Cardiac septum (tissue), 1 donor: ENCODE measurements around the gene SLAIN1. TPM values are rescaled to one million over a fixed set of nuclear protein-coding genes. Genes with fewer than 3 reads are reported as not detected.

Experiments used
- DNase-seq: peaks from one replicate; pipeline ENCODE4 v3.0.0-alpha.2; 2020; ENCODE audit warnings: low spot score
- intact Hi-C: fragments of 100-400 bp; cut with DNase I; formaldehyde crosslinking; loops from one replicate; pipeline ENCODE4 v1.14.0; 2022
- total RNA-seq: library from RNA; stranded (reverse); fragmentation: NEBNext Ultra II Directional; extraction: Animal tissue kit (Norgen Biotek cat#: 25700); gene quantifications from one replicate; pipeline ENCODE4 v1.2.1, GENCODE V29; 2021
- donor health status: DM: no; HTN: no; CAD: no.

SLAIN1 gene
- total RNA-seq, 1 donor from 2014 or later: 3.8 TPM

DNA sequence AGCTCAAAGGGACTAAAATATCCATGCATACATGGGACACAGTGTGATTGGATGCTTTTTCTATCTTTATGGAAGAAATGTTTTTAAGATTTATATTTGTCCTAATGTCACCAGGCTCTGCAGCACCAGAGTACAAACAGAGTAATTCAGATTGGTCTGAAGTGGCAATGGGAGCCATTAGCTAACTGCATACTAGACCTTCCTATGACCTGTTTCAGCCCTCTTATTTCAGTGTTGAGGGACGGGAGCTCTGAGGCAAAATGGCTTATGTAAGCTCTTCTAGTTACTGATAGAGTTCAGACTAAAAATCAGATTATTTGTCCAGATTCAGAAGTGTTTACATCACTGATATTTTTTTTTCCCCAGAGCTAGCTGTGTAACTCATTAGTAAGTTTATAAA lies 4.9 kb downstream of the SLAIN1 start:
- intact Hi-C loops: no loop called here
- DNase-seq: no peak

DNA sequence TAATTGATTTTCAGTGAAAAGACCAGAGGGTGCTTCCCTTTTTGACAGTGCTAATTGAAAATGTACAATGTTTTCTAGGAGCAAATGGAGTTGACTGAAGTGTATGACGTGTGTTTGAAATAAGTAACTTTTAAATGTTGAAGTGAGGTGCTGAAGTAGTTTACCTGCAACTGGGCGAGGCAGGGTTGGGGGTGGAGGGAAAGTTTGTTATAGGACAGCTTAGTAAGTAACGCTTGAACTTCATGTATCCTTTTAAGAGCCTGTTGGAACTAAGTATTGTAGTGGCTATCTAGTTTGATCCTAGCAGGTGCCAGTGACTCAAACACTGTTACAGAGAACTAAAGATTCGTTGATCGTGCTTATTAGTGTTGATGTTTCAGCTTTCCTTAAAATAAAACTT lies 5.9 kb downstream of the SLAIN1 start:
- no peak for DNase-seq
- intact Hi-C loops: no loop called here

DNA sequence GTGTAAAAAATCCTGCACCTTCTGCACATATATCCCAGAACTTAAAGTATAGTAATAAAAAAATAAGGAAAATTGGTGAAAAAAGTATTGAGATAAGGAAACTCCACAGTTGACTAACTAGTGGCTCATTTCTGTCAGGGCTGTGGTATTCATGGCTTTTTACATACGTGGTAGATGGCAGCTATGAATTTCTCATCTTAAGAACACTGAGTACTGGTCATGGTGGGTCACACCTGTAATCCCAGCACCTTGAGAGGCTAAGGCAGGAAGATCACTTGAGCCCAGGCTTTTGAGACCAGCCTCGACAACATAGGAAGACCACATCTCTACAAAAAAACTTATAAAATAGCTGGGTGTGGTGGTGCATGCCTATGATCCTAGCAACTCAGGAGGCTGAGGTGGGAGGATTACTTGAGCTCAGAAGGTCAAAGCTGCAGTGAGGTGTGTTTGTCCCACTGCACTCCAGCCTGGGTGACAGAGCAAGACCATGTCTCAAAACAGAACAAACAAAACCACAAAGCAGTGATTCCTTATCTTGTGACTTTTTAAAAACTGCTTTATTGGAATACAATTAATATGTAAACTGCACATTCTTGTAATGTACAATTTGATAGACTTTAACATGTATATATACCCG lies 16.8 kb downstream of the SLAIN1 start:
- DNase-seq: no peak
- intact Hi-C loops: no loop called here

DNA sequence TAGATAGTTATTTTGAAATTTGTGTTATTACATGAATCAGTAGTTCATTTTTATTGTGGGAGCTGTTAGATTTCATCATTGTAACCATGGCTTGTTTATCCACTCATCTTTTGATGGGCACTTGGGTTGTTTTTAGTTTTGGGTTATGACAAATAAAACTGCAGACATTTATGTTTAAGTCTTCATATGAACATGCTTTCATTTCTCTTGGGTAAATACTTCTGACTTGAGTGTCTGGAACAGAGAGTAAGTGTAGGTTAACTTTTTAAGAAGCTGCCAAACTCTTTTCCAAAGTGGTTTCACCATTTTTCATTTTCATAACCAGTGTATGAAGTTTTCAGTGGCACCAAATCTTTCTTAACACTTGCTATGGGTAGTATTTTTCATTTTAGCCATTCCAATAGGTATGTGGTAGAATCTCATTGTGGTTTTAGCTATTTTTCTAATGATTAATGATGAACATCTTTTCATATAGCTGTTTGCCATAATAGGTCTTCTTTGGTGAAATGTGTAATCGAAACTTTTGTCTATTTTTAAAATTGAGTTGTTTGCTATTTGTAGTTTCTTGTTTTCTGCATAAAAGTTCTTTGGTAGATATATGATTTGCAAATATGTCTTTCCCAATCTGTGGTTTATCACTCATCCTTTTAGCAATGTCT lies 17.9 kb downstream of the SLAIN1 start:
- intact Hi-C loops: no loop called here
- no peak for DNase-seq

DNA sequence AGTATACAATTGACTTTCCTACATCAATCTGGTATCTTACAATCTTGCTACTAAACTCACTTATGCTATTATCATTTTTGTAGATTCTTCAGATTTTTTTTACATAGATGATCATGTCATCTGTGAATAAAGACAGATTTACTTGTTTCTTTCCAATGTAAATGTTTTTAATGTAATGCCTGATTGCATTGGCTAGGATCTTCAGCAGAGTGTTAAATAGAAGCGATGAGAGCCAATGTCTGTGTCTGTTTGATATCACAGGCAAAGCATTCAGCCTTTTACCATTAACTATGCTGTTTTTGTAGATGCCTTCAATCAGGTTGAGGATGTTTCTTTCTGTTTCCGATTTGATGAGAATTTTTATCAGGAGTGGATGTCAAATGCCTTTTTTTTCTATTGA lies 19.2 kb downstream of the SLAIN1 start:
- intact Hi-C loops: no loop called here
- DNase-seq: no peak

DNA sequence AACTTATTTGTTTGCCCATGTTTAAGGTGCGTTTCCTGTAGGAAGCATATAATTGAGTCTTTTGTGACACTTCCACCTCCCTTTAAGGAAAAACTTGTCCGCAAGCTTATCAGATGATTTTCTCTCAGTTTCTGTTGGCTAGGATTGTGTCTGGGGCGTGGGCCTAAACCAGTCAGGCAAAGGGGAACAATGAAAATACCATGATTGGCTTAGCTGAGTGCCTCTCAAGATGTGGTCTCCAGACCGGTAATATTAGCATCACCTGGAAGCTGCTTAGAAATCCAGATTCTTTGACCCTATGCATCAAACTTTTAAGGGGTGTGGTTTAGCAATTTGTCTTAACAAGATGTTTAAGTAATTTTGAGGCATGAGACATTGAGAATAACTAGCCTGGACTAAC lies 20.0 kb downstream of the SLAIN1 start:
- no peak for DNase-seq
- intact Hi-C loops: no loop called here

DNA sequence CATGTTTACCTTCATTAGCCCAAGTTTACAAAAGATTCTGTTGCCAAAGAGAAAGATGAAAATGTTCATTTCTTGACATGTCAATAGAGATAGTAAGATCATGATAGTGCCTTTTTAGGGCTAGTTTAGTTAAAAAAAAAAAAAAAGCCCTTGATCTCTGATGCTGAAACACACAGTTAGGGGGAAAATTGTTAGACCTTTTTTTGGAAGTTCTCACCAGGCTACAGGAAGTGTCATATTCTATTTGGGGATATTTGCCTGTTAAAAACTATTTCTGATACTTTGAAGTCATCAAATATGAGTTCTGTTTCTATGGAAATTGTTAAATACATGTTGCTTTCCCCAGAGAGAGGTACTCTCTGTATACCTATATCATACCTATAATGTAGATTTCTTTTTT lies 21.6 kb downstream of the SLAIN1 start:
- no peak for DNase-seq
- intact Hi-C loops: no loop called here

DNA sequence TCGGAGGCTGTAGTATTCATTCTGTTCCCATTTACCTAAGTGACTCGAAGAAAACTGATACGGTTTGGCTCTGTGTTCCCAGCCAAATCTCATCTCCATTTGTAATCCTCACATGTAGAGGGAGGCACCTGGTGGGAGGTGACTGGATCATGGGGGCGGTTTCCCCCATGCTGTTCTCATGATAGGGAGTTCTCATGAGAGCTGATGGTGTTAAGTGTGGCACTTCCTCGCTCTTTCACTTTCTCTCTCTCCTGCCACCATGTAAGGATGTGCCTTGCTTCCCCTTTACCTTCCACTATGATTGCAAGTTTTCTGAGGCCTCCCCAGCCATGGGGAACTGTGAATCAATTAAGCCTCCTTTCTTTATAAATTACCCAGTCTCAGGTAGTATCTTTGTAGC lies 23.5 kb downstream of the SLAIN1 start:
- intact Hi-C loops: no loop called here
- DNase-seq: no peak

DNA sequence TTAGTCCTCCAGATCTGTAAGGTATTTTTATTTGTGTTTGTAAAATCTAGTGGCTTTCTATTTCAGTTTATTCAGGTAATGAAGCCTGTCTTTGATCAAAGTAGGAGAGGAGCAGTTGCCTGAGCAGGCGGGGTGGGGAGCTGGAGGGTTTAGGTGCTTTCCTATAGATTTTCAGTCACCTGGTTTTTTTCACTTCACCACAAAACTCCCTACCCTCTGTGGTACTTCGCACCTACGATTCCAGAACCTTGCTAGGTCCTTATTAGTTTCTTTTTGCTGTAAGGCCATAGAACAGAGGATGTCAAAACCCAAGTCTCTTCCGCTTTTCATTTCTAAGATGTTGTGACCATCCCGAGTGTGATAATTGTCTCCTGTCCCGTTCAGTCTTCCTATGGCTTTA lies 26.6 kb downstream of the SLAIN1 start:
- intact Hi-C loops: no loop called here
- DNase-seq: no peak

DNA sequence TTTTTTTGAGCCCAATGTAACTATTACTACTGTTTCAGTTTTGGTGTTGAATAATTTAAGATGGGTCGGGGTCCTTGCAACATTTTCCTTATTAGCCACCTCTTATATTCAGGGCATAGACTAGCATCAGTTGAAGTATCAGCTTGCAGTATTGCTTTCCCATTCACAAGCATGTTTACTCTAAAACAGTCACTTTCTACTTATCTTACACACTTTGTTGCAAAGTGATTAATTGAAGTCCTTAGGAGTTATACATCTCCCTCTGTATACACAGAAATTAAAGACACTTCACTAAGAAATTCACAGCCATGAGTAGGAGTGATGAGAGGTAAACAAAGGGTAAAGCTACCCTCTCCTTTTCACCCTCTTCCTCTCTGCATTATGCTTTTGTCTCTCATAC lies 27.6 kb downstream of the SLAIN1 start:
- intact Hi-C loops: no loop called here

DNA sequence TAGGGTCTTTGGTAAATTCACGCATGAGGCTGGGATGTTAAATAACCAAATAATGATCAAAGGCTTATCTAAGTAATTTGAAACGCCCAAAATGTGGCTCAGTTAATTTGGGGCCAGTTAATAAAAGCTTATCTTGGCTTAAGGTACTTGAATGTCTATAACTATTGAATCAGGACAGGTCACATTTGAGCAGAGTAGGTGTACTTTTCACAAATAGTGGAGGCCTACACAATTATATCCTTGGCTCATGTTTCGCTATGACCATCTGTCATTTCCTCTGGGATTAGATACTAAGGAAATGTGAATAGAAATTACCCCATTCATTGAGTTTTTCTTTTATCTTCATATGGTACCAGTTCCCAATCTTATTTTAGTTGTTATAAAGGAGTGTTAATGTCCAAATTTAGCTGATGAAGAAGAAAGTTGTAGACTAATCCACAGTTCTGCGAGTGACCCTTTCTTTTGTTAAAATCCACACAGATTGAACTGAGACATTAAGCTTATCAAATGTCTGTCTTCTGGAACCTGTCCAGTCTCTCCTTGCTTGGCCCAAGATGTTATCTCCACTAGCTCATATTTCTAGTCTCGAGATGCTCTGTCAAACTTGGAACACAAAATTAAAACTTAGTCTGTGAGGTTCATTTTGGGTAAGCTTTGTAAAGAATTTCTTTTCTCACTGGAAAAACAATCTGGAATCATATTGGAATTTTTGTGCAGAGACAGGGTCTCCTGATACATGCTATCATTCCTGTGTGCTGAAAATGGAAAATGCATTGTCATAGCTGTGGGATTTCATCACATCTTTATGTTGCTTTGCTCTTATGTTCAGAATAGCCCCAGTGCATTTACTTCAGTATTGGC lies 31.0 kb downstream of the SLAIN1 start:
- no peak for DNase-seq

More for the DNA sequence above, 27.6 kb downstream of the SLAIN1 start:
- no peak for DNase-seq

DNA sequence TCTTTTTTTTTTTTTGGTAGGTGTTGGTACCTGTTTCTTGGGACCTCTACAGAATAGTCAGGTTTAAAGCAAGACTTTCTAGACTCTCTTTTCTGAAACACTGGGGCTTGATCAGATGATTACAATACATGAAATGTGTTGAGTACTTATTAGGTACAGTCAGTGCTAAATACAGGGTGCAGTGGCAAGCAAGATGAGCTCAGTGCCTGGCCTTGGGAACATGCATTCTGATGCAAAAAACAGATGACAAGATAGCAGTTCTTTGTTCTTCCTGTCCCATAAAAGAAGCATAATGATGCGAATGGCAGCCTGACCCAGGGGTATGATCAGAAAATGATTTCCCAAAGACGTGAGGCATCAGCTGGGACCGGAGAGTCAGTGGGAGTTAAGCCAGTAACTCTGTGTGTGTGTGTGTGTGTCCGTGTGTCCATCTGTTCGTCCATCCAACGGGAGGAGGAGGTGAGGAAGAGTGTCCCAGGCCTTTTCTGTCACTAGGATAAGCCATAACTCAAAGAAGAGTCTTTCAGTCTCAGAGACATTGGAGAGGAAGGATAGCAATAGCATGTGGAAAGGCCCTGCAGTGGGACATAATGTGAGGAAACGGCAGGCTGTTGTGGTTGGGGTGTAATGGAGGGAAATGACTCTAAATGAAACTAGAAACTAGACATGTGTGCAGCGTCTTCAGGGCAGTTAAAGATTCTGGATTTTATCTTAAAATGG lies 32.2 kb downstream of the SLAIN1 start:
- intact Hi-C loops: no loop called here
- no peak for DNase-seq

More for the DNA sequence above, 31.0 kb downstream of the SLAIN1 start:
- intact Hi-C loops: no loop called here

DNA sequence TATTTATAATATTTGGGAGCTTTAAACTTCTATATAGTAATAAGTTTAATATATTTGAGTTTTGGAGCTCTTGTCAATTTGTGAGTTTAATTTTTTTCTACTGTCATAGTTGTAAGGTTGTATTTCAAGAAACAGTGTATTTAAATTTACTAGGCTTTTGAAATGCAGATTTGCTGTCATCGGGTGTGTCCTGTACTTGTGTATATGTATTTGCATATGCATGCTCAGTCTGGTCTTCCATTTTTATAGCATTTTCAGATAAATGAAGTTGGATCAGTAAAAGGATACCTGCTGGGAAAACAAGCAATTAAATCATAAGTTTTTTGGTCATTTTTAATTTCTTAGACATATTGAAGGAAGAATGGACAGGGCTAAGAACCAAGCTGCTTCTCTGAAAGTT lies 33.1 kb downstream of the SLAIN1 start:
- DNase-seq: no peak
- intact Hi-C loops: no loop called here

DNA sequence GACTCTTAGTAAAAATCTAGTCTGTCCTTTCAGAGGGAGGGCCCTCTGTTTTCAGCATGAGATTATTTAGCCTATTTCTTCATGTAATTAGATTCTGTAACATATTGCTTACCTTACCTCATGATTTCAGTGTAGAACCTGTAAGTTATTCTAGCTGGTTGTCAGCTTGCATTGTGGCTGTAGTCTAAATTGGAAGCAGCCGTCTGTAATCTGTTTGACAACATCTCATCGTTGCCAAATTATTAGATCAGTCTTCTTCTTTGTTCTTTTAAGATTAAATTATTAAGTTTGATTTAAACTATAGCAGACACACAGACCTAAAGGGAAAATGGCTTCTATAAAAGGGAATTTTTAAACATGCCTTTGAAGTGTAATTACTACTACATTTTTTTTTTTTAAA lies 34.8 kb downstream of the SLAIN1 start:
- intact Hi-C loops: no loop called here

DNA sequence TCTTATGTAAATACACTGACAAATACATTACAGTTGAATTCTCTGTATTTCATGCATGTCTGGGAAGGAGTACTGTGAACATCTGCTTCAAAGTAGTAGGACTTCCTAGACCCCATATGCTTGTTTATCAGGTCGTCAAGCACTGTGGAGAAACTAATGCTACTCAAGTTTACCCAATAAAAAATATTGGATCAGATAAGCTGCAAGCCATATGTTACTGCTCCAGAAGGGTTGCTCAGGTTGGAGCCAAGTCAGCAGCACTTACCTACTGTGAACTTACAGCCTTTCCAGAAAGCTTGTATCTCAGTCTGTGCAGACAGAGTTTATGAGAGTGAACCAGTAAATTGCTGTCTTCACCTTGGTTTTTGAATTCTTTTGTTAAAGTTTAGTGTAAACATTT lies 36.2 kb downstream of the SLAIN1 start:
- no peak for DNase-seq
- intact Hi-C loops: no loop called here

More for the DNA sequence above, 34.8 kb downstream of the SLAIN1 start:
- no peak for DNase-seq

DNA sequence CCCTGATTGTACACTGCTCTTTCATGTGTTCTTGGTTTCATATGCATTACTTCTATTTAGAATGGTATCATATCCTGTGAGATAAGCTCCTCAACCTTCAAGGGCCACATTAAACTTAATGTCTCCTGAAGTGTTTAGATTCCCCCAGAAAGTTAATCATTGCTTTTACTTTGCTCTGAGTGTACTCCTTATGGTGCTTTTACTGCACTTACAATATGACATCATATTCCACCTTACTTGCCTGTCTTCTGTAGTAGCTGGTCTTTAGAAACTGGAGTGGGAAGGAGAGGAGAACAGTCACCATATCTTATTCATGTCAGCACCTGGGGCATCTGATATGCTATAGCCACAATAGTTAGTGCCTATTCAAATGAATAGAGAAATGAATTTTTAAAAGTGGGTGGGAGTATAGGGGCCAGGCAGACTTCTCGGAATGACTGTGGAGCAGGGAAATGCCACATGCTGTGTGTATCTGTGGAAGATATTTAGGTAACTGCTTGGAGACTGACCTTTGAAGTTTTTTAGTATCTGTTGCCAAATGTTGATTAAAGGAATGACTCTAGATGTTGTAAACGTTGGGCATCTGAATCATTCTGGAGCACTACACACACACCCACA lies 40.2 kb downstream of the SLAIN1 start:
- DNase-seq: no peak

DNA sequence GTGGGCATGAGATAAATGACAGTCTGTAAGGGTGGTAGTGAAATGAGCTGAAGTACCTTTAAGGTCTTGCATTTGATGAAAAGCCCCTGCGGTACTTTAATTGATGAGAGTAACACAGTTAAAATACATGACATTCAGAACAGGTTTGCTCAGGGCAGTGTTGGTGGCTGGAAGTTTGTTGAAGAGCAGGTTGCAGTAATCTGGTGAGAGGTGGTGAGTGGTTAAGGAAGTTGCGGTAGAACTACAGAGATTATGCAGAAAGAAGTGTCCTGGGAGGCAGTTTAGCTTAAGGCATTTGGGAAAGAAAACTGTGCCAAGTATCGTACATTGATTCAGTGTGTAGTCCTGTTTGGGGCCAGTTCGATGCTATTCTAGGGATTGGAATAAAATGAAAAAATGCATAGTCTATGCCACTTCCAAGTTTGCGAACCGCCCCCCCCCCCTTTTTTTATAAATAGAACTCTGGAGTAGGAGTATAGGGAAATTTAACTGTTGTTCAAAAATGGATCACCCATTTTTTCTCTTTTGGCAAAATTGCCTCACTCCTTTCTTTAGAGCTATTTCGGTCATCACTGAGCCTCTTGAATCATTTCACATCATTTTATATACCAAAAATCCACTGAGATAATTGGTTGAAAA lies 42.7 kb downstream of the SLAIN1 start:
- intact Hi-C loops: no loop called here
- no peak for DNase-seq

More for the DNA sequence above, 40.2 kb downstream of the SLAIN1 start:
- intact Hi-C loops: no loop called here

DNA sequence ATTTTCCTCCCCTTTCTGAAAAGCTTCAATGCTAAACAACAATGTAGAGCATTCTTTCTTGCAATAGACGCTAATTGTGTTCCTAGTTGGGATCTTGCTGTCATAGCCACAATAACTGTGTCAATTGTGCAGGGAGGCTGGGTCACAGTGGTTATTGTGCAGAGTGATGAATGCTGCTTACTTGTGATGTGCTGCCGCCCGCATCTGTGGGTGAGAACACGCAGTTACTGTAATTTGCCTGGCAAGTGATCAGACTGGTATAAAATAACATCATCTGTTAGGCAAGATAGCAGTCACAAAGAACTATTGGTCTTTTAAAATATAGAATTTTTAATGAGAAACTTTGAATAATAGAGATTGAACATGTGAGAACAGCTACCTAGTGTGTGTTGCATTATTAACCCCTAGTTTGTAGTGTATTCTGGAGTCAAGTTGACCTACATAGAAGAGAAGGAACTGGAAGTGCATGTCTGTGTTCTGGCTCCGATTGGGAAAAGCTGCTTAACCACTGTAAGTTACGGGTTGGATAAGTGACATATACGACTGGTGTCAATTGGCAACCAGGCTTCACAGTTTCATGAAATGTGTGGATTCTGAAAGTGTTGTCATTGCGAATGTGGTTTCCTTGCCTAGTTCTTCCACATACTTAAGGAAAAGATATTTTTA lies 43.6 kb downstream of the SLAIN1 start:
- intact Hi-C loops: no loop called here
- no peak for DNase-seq

DNA sequence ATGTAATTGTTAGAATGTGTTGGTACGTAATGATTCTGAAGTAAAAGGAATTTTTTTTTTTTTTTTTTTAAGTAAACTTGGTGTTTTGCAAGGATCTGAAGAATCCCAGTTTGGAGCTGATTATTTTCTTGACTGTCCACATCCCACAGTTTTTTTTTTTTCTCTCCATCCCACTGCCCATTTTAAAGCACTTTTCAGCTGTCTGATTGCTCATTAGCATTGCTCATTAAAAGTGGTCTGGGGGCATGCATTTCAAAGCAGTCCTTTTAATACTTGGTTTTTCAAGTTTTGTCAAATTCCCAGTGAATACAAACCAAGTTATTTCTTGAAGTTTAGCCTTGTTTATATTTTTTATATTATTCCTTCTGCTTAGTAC lies 44.1 kb downstream of the SLAIN1 start:
- no peak for DNase-seq
- intact Hi-C loops: no loop called here
